ENCODE measurements around the gene SHANK2.

SHANK2 gene

GRCh38 chr11:71255800-71256479, 3.6 kb upstream of the SHANK2 start:
- TF ChIP-seq CTCF (IDR thresholded peaks at IDR 0.05; ENCODE audit: low read depth, low read length, missing control alignments): no peak
- H3K4me3 ChIP-seq (replicated peaks; ENCODE audit: low read depth, low read length): no peak overlapping the region
- no peak for DNase-seq (ENCODE audit: extremely low read depth, low read depth)

- no peak overlapping the region for H3K4me3 ChIP-seq (replicated peaks; ENCODE audit: low read depth, low read length)
- DNase-seq (ENCODE audit: extremely low read depth, low read depth): no peak
- TF ChIP-seq CTCF (IDR thresholded peaks at IDR 0.05; ENCODE audit: low read depth, low read length, missing control alignments): no peak
Observed at GRCh38 chr11:71255323-71255722, 2.9 kb upstream of the SHANK2 start.

- no peak for TF ChIP-seq CTCF (IDR thresholded peaks at IDR 0.05; ENCODE audit: low read depth, low read length, missing control alignments)
- H3K4me3 ChIP-seq (replicated peaks; ENCODE audit: low read depth, low read length): no peak overlapping the region
- DNase-seq (ENCODE audit: extremely low read depth, low read depth): no peak
Observed at GRCh38 chr11:71253794-71254193, 1.4 kb upstream of the SHANK2 start.

GRCh38 chr11:71252770-71253730, 673 bp upstream of the SHANK2 start:
- DNase-seq (ENCODE audit: extremely low read depth, low read depth): no peak
- no peak for TF ChIP-seq CTCF (IDR thresholded peaks at IDR 0.05; ENCODE audit: low read depth, low read length, missing control alignments)

GRCh38 chr11:71251761-71252268, 562 bp downstream of the SHANK2 start:
- DNase-seq (ENCODE audit: extremely low read depth, low read depth): no peak
- H3K4me3 ChIP-seq (replicated peaks; ENCODE audit: low read depth, low read length): peak overlapping the region; percentile 35
- no peak for TF ChIP-seq CTCF (IDR thresholded peaks at IDR 0.05; ENCODE audit: low read depth, low read length, missing control alignments)

More at GRCh38 chr11:71252770-71253730, 673 bp upstream of the SHANK2 start:
- peak overlapping the region; percentile 13; the same call in 1 of the 2 replicates for H3K4me3 ChIP-seq (replicated peaks; ENCODE audit: low read depth, low read length)

- DNase-seq (ENCODE audit: extremely low read depth, low read depth): no peak
- TF ChIP-seq CTCF (IDR thresholded peaks at IDR 0.05; ENCODE audit: low read depth, low read length, missing control alignments): no peak
- H3K4me3 ChIP-seq (replicated peaks; ENCODE audit: low read depth, low read length): no peak overlapping the region
Observed at GRCh38 chr11:71251151-71251721, 1.1 kb downstream of the SHANK2 start.
